ENCODE measurements around the gene CTNNA2.

CTNNA2 gene

GRCh38 chr2:79771493-79771892 lies 258.6 kb downstream of the CTNNA2 start:
- Histone ChIP-seq H3K27ac (no peak overlapping the region), H3K4me3 (no peak overlapping the region)

DNA sequence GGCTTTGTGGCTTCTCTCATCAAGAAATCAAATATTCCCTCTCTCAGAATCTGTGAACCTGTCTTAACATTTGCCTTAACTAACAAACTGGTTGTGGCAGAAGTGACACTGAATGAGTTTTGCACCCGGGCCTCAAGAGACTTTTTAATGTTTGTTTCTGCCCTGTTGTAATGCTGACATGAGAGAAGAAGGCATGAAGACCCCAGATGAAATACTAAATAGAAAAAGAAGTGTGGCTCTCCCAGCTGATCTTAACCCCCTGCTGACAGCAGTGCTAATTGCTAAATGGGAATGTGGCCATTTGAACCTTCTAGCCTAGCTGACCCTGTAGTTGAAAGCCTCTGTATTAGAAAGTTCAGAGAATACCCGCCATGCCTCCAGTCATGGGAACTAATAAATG lies 261.2 kb downstream of the CTNNA2 start:
- H3K27ac ChIP-seq: no peak overlapping the region
- no peak overlapping the region for H3K4me3 ChIP-seq

DNA sequence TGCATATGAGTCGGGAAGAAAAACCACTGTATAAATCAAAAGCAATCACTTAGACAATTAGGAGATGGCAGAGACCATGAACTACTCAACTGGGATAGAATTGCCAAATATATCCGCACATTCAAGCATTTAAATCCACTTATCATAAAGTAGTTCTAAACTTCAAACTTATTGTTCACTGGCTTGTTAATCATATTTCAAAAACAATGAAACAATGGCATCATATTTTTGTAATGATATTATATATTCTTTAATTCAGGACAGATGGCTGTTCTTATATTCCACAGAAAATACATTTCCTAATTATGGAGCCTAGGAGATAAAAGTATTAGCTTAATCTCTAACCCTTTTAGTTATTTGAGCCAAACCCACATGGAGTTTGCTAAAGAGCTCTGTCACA lies 263.6 kb downstream of the CTNNA2 start:
- no peak overlapping the region for H3K4me3 ChIP-seq
- no peak overlapping the region for H3K27ac ChIP-seq

DNA sequence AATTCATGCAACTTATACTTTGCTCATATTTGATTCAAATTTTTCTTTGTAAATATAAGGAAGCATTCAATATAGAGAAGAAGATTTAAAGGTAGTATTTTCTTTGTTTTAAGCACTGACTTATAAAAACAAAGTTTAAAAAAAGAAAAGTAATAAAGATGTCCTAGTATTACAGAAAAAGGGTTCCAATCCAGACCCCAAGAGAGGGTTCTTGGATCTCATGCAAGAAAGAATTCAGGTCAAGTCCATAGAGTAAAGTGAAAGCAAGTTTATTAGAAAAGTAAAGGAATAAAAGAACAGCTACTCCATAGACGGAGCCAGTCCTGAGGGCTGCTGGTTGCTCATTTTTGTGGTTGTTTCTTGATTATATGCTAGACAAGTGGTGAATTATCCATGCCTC lies 267.9 kb downstream of the CTNNA2 start:
- Histone ChIP-seq H3K4me3 (no peak overlapping the region), H3K27ac (no peak overlapping the region)

DNA sequence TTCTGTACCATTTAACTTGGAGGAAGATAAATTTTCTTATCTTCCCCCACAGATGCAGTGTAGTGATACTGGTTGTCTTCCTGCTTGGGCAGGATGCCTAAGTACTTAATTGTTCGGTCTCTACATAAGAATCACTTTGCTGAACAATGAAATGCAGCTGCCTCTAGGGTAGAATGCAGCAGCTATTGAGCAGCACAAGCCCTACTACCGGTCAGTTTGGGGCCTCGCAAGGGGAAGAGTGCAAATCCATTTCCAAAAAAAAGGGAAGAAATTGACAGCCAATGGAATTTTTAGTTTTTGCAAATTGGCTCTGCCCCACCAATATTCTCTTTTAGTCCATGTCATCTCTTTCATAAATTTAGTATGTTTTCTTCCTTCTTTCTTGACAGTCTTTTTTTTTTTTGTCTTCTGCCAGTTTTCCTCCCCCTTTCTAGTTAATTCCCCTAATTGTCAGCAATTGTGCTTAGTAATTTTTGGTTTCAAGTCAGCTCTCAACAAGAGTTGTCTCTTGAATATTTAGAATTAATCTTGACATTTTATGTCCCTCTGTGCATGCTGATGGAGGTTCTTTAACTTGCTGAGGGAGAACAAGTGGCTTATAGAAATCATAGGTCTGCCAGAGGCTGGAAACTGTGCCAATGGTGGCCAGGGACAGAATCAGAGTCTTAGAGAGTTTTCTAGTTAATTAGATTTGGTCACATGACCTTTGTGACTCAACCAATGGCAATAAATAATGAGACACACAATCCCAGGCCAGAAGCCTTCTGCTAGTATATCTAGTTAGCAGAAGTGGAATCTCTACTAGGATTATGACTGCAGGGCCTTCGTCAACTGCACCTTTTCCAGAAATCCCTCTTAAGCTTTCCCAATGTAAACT lies 270.0 kb downstream of the CTNNA2 start:
- no peak overlapping the region for H3K4me3 ChIP-seq
- H3K27ac ChIP-seq: no peak overlapping the region

GRCh38 chr2:79788952-79789651 lies 276.3 kb downstream of the CTNNA2 start:
- Histone ChIP-seq H3K4me3 (no peak overlapping the region), H3K27ac (no peak overlapping the region)

DNA sequence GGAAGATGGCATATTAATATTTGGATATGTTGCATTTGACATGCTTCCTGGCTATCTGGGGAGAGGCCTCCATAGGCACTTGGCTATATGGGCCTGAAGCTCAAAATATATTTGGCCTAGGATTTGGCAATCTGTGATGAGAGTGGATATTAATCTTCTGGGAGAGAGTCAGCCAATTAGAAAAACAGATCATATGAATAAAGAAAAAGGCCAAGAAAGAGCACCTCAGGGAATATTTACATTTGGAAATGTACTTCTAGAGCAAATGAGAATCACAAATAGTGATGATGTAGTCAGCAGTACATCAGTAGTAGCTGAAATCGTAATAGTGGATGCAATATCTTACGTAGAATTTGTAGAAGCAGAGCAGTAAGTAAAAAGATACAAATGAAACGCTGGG lies 277.0 kb downstream of the CTNNA2 start:
- Histone ChIP-seq H3K4me3 (no peak overlapping the region), H3K27ac (no peak overlapping the region)

DNA sequence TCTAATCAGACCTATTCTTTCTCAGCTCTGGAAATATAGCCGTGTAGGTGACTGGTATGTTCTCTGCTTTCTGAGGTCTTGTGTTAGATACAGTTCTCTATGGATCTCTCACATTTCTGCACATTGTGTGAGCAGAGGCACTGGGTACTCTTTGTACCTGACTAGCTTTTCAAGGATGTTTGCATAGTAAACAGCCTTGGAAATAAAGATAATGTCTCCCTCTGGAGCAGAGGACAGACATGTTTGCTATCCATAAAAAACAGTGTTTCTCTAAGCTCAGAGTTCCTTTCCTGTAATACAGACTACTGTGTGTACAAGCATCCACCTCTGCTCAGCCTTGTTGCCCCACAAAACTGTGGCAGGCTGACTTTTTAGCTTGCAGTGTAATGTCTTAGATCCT lies 279.2 kb downstream of the CTNNA2 start:
- Histone ChIP-seq H3K27ac (no peak overlapping the region), H3K4me3 (no peak overlapping the region)

GRCh38 chr2:79793006-79793405 lies 280.2 kb downstream of the CTNNA2 start:
- H3K4me3 ChIP-seq: no peak overlapping the region
- no peak overlapping the region for H3K27ac ChIP-seq

DNA sequence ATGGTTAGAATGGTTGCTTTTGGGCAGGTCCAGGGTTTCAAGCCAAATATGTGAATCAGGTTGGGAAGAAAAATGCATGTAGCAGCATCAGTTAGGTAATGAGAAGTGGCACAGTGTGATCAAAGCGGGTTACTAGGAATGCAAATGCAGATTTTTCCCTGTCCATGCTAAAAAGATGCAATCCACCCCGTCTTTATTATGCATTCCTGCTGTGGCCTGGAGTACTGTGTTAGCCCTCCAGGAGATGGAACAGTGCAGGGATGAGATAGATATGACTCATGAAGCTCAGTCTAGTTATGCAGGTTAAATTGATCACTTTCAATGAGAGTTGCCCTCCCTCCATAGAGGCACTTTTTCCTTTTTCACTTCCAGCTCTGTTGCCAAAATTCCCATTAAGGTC lies 283.8 kb downstream of the CTNNA2 start:
- Histone ChIP-seq H3K27ac (no peak overlapping the region), H3K4me3 (no peak overlapping the region)

GRCh38 chr2:79798776-79799175 lies 285.9 kb downstream of the CTNNA2 start:
- no peak overlapping the region for H3K27ac ChIP-seq
- no peak overlapping the region for H3K4me3 ChIP-seq

GRCh38 chr2:79799729-79800128 lies 286.9 kb downstream of the CTNNA2 start:
- Histone ChIP-seq H3K4me3 (no peak overlapping the region), H3K27ac (no peak overlapping the region)

DNA sequence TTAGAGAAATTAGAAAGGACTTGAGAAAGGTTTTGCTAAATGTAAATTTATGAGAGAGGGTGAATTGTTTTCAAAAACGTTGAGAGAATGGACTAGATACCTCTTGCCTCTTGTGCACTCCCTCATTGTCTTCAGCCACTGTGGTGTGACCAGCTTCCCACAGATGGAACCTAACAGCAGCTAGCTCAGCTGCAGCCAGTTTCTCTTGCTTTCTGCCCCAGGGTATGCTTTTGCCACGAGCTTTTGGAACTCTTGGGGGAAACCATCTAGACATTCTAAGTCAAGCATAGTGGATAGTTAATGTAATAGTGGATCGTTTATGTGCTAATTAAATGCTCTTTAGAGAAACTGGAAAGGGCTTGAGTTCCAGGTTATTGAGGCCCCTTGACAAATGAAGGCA lies 288.2 kb downstream of the CTNNA2 start:
- Histone ChIP-seq H3K4me3 (no peak overlapping the region), H3K27ac (no peak overlapping the region)

DNA sequence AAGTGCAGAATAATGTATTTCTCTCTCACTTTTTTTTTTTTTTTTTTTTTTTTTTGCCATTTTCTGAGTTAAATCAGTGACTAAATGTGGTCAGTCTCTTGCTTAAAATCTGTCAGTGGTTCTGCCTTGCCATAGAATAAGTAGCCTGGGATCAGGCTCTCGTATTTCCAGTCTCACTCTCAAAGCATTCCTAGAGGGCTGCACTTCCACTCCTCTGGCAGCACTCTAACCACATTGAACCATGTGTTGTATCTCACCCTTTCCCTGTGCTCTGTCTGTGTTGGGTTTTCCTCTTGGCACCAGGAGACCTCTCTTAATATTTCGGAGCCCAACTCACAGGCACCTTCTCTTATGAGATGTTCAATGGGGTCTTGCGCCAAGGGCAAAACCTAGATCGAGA lies 304.4 kb downstream of the CTNNA2 start:
- no peak overlapping the region for H3K27ac ChIP-seq
- H3K4me3 ChIP-seq: no peak overlapping the region

GRCh38 chr2:79820281-79820680 lies 307.4 kb downstream of the CTNNA2 start:
- H3K4me3 ChIP-seq: no peak overlapping the region

GRCh38 chr2:79822136-79822535 lies 309.3 kb downstream of the CTNNA2 start:
- no peak overlapping the region for H3K4me3 ChIP-seq
- H3K27ac ChIP-seq: no peak overlapping the region

More at GRCh38 chr2:79820281-79820680, 307.4 kb downstream of the CTNNA2 start:
- H3K27ac ChIP-seq: no peak overlapping the region

GRCh38 chr2:79824086-79824786 lies 311.4 kb downstream of the CTNNA2 start:
- no peak overlapping the region for H3K4me3 ChIP-seq
- H3K27ac ChIP-seq: no peak overlapping the region

- Histone ChIP-seq H3K4me3 (no peak overlapping the region), H3K27ac (no peak overlapping the region)
These were observed 315.0 kb downstream of the CTNNA2 start for GRCh38 chr2:79827881-79828280.

GRCh38 chr2:79830501-79830900 lies 317.6 kb downstream of the CTNNA2 start:
- Histone ChIP-seq H3K27ac (no peak overlapping the region), H3K4me3 (no peak overlapping the region)

GRCh38 chr2:79831961-79832360 lies 319.1 kb downstream of the CTNNA2 start:
- H3K4me3 ChIP-seq: no peak overlapping the region
- no peak overlapping the region for H3K27ac ChIP-seq

All from skin epidermis (tissue), 12 donors.